RWPE1 (cell line): ENCODE results near the gene VPS37C.

Source experiments
- CTCF ChIA-PET: fragments of 350-600 bp; sonication (Branson Sonifier 250); formaldehyde crosslinking; extraction: SDS; loops from one replicate; lab custom pipeline; 2021; lab: Yijun Ruan, JAX
- POLR2A ChIA-PET: fragments of 400-600 bp; formaldehyde crosslinking; extraction: SDS; loops from one replicate; lab custom pipeline; 2020; ENCODE audit warnings: antibody characterized with exemption; ENCODE audit not compliant: low non-redundant PET; lab: Yijun Ruan, JAX
- DNase-seq: peaks from one replicate; pipeline ENCODE4 v3.0.0; 2012; ENCODE audit warnings: low spot score
- H3K27ac ChIP-seq: fragments of 450-650 bp; 2 replicates; pipeline ENCODE4 v1.5.1; 2017
- TF ChIP-seq, protein P1 (sequence below): fragments of 450-650 bp; conservative IDR thresholded peaks from 2 replicates; pipeline ENCODE4 v1.5.1; 2017; ENCODE audit warnings: low read depth, mild to moderate bottlenecking

Gene VPS37C

DNA sequence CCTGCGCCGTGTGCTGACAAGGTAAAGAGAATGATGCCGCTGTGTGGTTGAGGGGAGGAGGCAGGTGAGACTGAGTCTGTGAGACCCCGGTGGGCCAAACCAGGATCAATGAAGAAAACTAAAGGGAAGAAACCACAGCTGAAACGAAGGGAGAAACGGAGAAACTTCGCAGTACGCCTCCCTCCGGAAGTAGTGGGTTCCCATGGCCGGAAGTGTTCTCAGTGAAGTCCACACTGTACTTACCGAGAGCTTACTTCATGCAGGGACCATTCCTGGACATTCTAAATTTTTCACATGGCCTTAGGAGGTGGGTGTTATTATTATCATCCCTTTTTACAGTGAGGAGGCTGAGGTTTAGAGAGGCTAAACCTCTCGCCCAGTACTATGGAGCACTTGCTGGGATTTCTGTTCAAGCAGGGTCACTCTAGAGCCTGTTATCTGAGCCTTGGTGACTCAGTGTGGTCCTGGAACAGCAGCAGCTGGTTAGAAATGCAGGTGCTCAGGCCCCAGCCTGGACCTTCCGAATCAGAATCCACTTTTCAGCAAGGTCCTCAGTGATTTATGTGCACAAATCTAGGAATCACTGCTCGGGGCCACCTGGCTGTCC, 41.0 kb downstream of the VPS37C start:
- no peak for DNase-seq
- ChIA-PET CTCF (no interaction called here), POLR2A (no interaction called here)
- TF ChIP-seq, protein P1, sequence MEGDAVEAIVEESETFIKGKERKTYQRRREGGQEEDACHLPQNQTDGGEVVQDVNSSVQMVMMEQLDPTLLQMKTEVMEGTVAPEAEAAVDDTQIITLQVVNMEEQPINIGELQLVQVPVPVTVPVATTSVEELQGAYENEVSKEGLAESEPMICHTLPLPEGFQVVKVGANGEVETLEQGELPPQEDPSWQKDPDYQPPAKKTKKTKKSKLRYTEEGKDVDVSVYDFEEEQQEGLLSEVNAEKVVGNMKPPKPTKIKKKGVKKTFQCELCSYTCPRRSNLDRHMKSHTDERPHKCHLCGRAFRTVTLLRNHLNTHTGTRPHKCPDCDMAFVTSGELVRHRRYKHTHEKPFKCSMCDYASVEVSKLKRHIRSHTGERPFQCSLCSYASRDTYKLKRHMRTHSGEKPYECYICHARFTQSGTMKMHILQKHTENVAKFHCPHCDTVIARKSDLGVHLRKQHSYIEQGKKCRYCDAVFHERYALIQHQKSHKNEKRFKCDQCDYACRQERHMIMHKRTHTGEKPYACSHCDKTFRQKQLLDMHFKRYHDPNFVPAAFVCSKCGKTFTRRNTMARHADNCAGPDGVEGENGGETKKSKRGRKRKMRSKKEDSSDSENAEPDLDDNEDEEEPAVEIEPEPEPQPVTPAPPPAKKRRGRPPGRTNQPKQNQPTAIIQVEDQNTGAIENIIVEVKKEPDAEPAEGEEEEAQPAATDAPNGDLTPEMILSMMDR: no peak
- no peak overlapping the region for H3K27ac ChIP-seq

DNA sequence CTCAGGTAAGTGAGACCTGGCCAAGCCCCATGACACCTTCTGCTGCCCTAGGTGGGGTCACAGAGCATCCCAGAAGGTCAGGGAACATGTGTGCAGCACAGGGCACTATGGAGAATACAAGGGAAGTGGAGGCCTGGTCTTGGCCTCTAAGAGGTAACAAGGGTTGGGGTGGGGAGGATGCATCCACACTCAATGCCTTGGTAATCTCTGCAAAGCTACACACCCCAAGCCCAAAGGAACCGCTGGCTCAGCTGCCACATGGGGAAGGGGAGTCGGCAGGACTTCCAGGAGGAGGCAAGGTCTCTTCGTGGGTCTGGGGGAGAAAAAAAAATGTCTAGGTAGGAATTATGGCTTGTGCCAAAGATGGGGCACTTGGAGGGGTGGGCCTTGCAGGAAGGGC, 41.7 kb downstream of the VPS37C start:
- POLR2A ChIA-PET: no interaction called here

DNA sequence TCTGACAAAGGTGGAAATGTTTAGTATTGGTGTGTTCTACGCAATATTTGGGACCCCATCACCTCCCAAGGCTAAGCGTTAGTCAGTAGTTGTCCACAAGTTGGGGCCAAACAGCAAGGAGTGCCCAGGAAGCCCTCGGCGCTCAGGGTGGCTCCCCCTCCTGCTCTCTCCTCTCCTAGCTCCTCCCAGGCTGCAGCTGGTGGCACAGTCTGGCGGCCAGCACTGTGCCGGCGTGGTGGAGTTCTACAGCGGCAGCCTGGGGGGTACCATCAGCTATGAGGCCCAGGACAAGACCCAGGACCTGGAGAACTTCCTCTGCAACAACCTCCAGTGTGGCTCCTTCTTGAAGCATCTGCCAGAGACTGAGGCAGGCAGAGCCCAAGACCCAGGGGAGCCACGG, 42.2 kb downstream of the VPS37C start:
- TF ChIP-seq, protein P1: no peak
- ChIA-PET POLR2A (no interaction called here), CTCF (interaction anchor here (0.5 kb wide), 2 partner anchors 22 to 178 kb away, joined by 3 read pairs; no protein-coding TSS in a partner anchor)
- H3K27ac ChIP-seq: no peak overlapping the region
- no peak for DNase-seq

More for the DNA sequence above, 41.7 kb downstream of the VPS37C start:
- no peak overlapping the region for H3K27ac ChIP-seq
- TF ChIP-seq, protein P1: no peak
- DNase-seq: no peak
- CTCF ChIA-PET: interaction anchor here (0.5 kb wide), 1 partner anchor 21 kb away, joined by 3 read pairs; no protein-coding TSS in a partner anchor

DNA sequence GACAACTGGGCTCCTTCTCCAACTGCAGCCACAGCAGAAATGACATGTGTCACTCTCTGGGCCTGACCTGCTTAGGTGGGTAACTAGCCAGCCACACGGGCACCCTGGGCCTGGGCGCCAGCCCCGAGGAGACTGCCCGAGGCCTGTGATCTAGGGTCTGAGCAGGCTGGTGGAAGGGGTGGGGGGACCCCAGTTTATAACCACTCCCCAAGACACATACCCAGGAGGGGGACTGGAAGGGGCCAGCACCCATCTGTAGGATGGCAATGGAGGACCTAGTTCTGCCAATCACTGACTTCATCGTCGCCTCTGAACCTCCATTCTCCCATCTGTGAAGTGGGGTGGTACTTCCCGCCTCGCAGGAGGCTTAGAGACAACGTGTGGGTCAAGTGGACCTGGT, 42.8 kb downstream of the VPS37C start:
- POLR2A ChIA-PET: no interaction called here
- TF ChIP-seq, protein P1: no peak
- no peak overlapping the region for H3K27ac ChIP-seq
- DNase-seq: no peak
- CTCF ChIA-PET: interaction anchor here (0.5 kb wide), 1 partner anchor 178 kb away, joined by 3 read pairs; no protein-coding TSS in a partner anchor

DNA sequence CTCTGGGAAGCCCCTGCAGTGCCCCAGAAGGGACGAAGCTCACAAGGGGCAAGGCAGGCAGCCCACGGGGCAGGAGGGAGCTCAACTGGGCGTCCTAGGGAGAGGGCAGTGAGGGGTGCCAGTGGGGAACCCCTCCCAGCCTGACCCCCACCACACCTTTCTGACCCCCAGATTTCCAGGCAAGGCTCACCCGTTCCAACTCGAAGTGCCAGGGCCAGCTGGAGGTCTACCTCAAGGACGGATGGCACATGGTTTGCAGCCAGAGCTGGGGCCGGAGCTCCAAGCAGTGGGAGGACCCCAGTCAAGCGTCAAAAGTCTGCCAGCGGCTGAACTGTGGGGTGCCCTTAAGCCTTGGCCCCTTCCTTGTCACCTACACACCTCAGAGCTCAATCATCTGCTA, 43.2 kb downstream of the VPS37C start:
- H3K27ac ChIP-seq: no peak overlapping the region
- TF ChIP-seq, protein P1: no peak
- no peak for DNase-seq
- POLR2A ChIA-PET: no interaction called here
- CTCF ChIA-PET: interaction anchor here (0.6 kb wide), 1 partner anchor 62 kb away, joined by 3 read pairs; no protein-coding TSS in a partner anchor

DNA sequence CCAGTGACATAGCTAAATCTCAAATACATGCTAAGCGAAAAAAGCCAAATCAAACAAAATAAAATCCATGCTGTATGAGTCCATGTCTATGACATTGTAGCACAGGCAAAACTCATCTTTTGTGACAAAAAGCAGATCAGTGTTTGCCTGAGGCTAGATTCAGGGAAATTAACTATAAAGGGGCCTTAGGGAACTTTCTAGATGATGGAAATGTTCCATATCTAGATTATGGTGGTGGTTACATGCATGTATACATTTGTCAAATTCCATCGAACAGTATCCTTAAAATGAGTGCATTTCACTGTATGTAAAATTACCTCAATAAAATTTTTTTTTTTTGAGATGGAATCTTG, 44.1 kb downstream of the VPS37C start:
- TF ChIP-seq, protein P1: no peak
- ChIA-PET POLR2A (no interaction called here), CTCF (interaction anchor here (0.6 kb wide), 1 partner anchor 997 kb away, joined by 4 read pairs; no protein-coding TSS in a partner anchor)
- no peak overlapping the region for H3K27ac ChIP-seq
- no peak for DNase-seq
